HepG2 (cell line): Measurements from ENCODE around the gene SLC25A25. TPM values are rescaled to one million over a fixed set of nuclear protein-coding genes. Genes with fewer than 3 reads are reported as not detected.

Experiments
- ADNP ChIP-seq: sonication (generic); formaldehyde crosslinking; IDR thresholded peaks from 2 replicates; pipeline ENCODE4 v1.4.0; 2020; ENCODE audit warnings: missing genetic modification reagents
- ASH2L ChIP-seq: fragments of 300-600, 200-600 bp; sonication (generic); IDR thresholded peaks from 2 replicates; pipeline ENCODE4 v1.7.0; 2017; ENCODE audit warnings: low read depth, mild to moderate bottlenecking, moderate library complexity, mixed read lengths, low read length; ENCODE audit not compliant: insufficient read length
- JARID2 ChIP-seq: sonication (generic); formaldehyde crosslinking; IDR thresholded peaks from 2 replicates; pipeline ENCODE4 v1.8.1; 2023; ENCODE audit warnings: missing genetic modification reagents, inconsistent platforms; ENCODE audit not compliant: insufficient replicate concordance
- RFX1 ChIP-seq: fragments of 450-650 bp; IDR thresholded peaks from 2 replicates; pipeline ENCODE4 v1.6.1; 2017
- ZBTB40 ChIP-seq, 2 experiments: fragments of 450-650 bp in 1 of 2; sonication (generic) in 1 of 2; formaldehyde crosslinking in 1 of 2; IDR thresholded peaks; 2 replicates each; pipeline versions ENCODE4 v1.6.1 to v1.8.0; 2016 to 2022; ENCODE audit warnings: antibody characterized with exemption in 1 of 2, mild to moderate bottlenecking in 1 of 2, missing genetic modification reagents in 1 of 2
- ZNF142 ChIP-seq: sonication (generic); formaldehyde crosslinking; IDR thresholded peaks from 2 replicates; pipeline ENCODE4 v1.4.0; 2020; ENCODE audit warnings: missing genetic modification reagents
- ZNF614 ChIP-seq: IDR thresholded peaks from 2 replicates; pipeline ENCODE4 v1.6.1; 2018; ENCODE audit warnings: missing biosample characterization, missing genetic modification reagents, inconsistent platforms, borderline replicate concordance
- ZNF770 ChIP-seq: sonication (generic); formaldehyde crosslinking; IDR thresholded peaks from 2 replicates; pipeline ENCODE4 v1.5.0; 2020; ENCODE audit warnings: mild to moderate bottlenecking, missing genetic modification reagents
- polyA plus RNA-seq, 8 experiments: library from polyadenylated mRNA; depleted of rRNA in 3 of 8; stranded (reverse) in 7 of 8; unstranded in 1 of 8; fragments of >200 nt; fragmentation: Illumina TruSeq in 4 of 8; extraction: Trizol in 4 of 8; gene quantifications; 2 replicates each; pipeline versions ENCODE4 v1.2.1 to v1.2.3, GENCODE V29; 2011 to 2016; ENCODE audit warnings: low read depth in 4 of 8, missing spikeins in 1 of 8, mixed read lengths in 1 of 8; ENCODE audit not compliant: insufficient read depth in 1 of 8
- total RNA-seq, 5 experiments: library from RNA; depleted of rRNA; stranded (reverse); fragments of >200 nt; fragmentation: Illumina TruSeq; extraction: Trizol; gene quantifications; 2 replicates each; pipeline ENCODE4 v1.2.3, GENCODE V29; 2016; ENCODE audit warnings: low read depth in 1 of 5

Gene SLC25A25
- total and polyA plus RNA-seq, 2 of the 13 experiments (the other 11 are each of a cell fraction or from before 2014, with no cell fraction given) = 10.5 to 24.8 TPM

- no peak for TF ChIP-seq ZBTB40 (IDR thresholded peaks at IDR 0.05)
- TF ChIP-seq ZBTB40 (CRISPR knock-in tag; IDR thresholded peaks at IDR 0.05) = no peak
- no peak for TF ChIP-seq ADNP
- no peak for TF ChIP-seq ZNF614
- no peak for TF ChIP-seq JARID2 (CRISPR knock-in tag)
- no peak for TF ChIP-seq RFX1
- TF ChIP-seq ZNF770 (CRISPR knock-in tag) = no peak
- TF ChIP-seq ASH2L = no peak
- TF ChIP-seq ZNF142 = no peak
These were observed 16.7 kb downstream of the SLC25A25 start (continued) for GRCh38 chr9:128084746-128085145.
